ENCODE measurements around the gene ADCYAP1R1.

ADCYAP1R1 gene

GRCh38 chr7:31051598-31052486 is at the start of gene ADCYAP1R1:
TSS of gene ADCYAP1R1 (plus strand) at chr7:31052308. CDS start at chr7:31063265, 10,957 bp downstream.
- in situ Hi-C loops (cut with MboI; ENCODE audit: low pct_unique_long_range_greater_than_20kb, low sequenced_read_pairs): no loop called here
- no peak for DNase-seq

GRCh38 chr7:31003097-31003496 is 49.0 kb upstream of the ADCYAP1R1 start:
- in situ Hi-C loops (cut with MboI; ENCODE audit: low pct_unique_long_range_greater_than_20kb, low sequenced_read_pairs): no loop called here
- no peak for DNase-seq

- DNase-seq: no peak
- in situ Hi-C loops (cut with MboI; ENCODE audit: low pct_unique_long_range_greater_than_20kb, low sequenced_read_pairs): no loop called here
Measured at GRCh38 chr7:31003721-31004120, 48.4 kb upstream of the ADCYAP1R1 start.

GRCh38 chr7:31004393-31004792 is 47.7 kb upstream of the ADCYAP1R1 start:
- in situ Hi-C loops (cut with MboI; ENCODE audit: low pct_unique_long_range_greater_than_20kb, low sequenced_read_pairs): no loop called here
- no peak for DNase-seq

GRCh38 chr7:31006857-31007256 is 45.3 kb upstream of the ADCYAP1R1 start:
- no peak for DNase-seq

GRCh38 chr7:31007634-31008033 is 44.5 kb upstream of the ADCYAP1R1 start:
- in situ Hi-C loops (cut with MboI; ENCODE audit: low pct_unique_long_range_greater_than_20kb, low sequenced_read_pairs): no loop called here
- DNase-seq: no peak

More at GRCh38 chr7:31006857-31007256, 45.3 kb upstream of the ADCYAP1R1 start:
- in situ Hi-C loops (cut with MboI; ENCODE audit: low pct_unique_long_range_greater_than_20kb, low sequenced_read_pairs): no loop called here

GRCh38 chr7:31014826-31015225 is 37.3 kb upstream of the ADCYAP1R1 start:
- no peak for DNase-seq
- in situ Hi-C loops (cut with MboI; ENCODE audit: low pct_unique_long_range_greater_than_20kb, low sequenced_read_pairs): no loop called here

GRCh38 chr7:31017032-31017675 is 35.0 kb upstream of the ADCYAP1R1 start:
- no peak for DNase-seq
- in situ Hi-C loops (cut with MboI; ENCODE audit: low pct_unique_long_range_greater_than_20kb, low sequenced_read_pairs): no loop called here

- in situ Hi-C loops (cut with MboI; ENCODE audit: low pct_unique_long_range_greater_than_20kb, low sequenced_read_pairs): no loop called here
Measured at GRCh38 chr7:31017721-31018120, 34.4 kb upstream of the ADCYAP1R1 start.

GRCh38 chr7:31019509-31019908 is 32.6 kb upstream of the ADCYAP1R1 start:
- in situ Hi-C loops (cut with MboI; ENCODE audit: low pct_unique_long_range_greater_than_20kb, low sequenced_read_pairs): no loop called here
- no peak for DNase-seq

More at GRCh38 chr7:31017721-31018120, 34.4 kb upstream of the ADCYAP1R1 start:
- no peak for DNase-seq

- in situ Hi-C loops (cut with MboI; ENCODE audit: low pct_unique_long_range_greater_than_20kb, low sequenced_read_pairs): no loop called here
- no peak for DNase-seq
Measured at GRCh38 chr7:31020161-31020560, 31.9 kb upstream of the ADCYAP1R1 start.

GRCh38 chr7:31020652-31021051 is 31.5 kb upstream of the ADCYAP1R1 start:
- no peak for DNase-seq
- in situ Hi-C loops (cut with MboI; ENCODE audit: low pct_unique_long_range_greater_than_20kb, low sequenced_read_pairs): no loop called here

- DNase-seq: no peak
- in situ Hi-C loops (cut with MboI; ENCODE audit: low pct_unique_long_range_greater_than_20kb, low sequenced_read_pairs): no loop called here
Measured at GRCh38 chr7:31022117-31022516, 30.0 kb upstream of the ADCYAP1R1 start.

GRCh38 chr7:31022726-31023125 is 29.4 kb upstream of the ADCYAP1R1 start:
- in situ Hi-C loops (cut with MboI; ENCODE audit: low pct_unique_long_range_greater_than_20kb, low sequenced_read_pairs): no loop called here

GRCh38 chr7:31023877-31024276 is 28.2 kb upstream of the ADCYAP1R1 start:
- in situ Hi-C loops (cut with MboI; ENCODE audit: low pct_unique_long_range_greater_than_20kb, low sequenced_read_pairs): no loop called here
- no peak for DNase-seq

More at GRCh38 chr7:31022726-31023125, 29.4 kb upstream of the ADCYAP1R1 start:
- no peak for DNase-seq

- no peak for DNase-seq
- in situ Hi-C loops (cut with MboI; ENCODE audit: low pct_unique_long_range_greater_than_20kb, low sequenced_read_pairs): no loop called here
Measured at GRCh38 chr7:31027161-31027965, 24.7 kb upstream of the ADCYAP1R1 start.

GRCh38 chr7:31028006-31028405 is 24.1 kb upstream of the ADCYAP1R1 start:
- no peak for DNase-seq
- in situ Hi-C loops (cut with MboI; ENCODE audit: low pct_unique_long_range_greater_than_20kb, low sequenced_read_pairs): no loop called here

GRCh38 chr7:31028417-31028992 is 23.6 kb upstream of the ADCYAP1R1 start:
- no peak for DNase-seq
- in situ Hi-C loops (cut with MboI; ENCODE audit: low pct_unique_long_range_greater_than_20kb, low sequenced_read_pairs): no loop called here
